ENCODE measurements around the gene CHSY1.

Gene CHSY1

GRCh38 chr15:101180620-101181307 is 71.1 kb downstream of the CHSY1 start:
- H3K4me1 ChIP-seq (ENCODE audit: insufficient read depth, poor library complexity, severe bottlenecking), result peaks cover 12% of the 10 kb centered on the region
- no peak for DNase-seq (ENCODE audit: low spot score)
- peaks cover 59% of the 10 kb centered on the region for H3K36me3 ChIP-seq (ENCODE audit: low read depth)
- no peak for TF ChIP-seq CTCF (IDR thresholded peaks at IDR 0.05; ENCODE audit: poor library complexity, severe bottlenecking)
- ATAC-seq (ENCODE audit: low read depth), result no peak
- H3K4me3 ChIP-seq (ENCODE audit: severe bottlenecking), result no peak overlapping the region
- H3K27me3 ChIP-seq (ENCODE audit: insufficient read depth, poor library complexity, severe bottlenecking), result no peaks in the 10 kb centered on the region
- H3K27ac ChIP-seq (ENCODE audit: poor library complexity, severe bottlenecking), result peak overlapping the region; percentile 9
- H3K9me3 ChIP-seq (ENCODE audit: severe bottlenecking), result no peaks in the 10 kb centered on the region

GRCh38 chr15:101179341-101180153 is 72.3 kb downstream of the CHSY1 start:
- peaks cover 69% of the 10 kb centered on the region for H3K36me3 ChIP-seq (ENCODE audit: low read depth)
- no peak overlapping the region for H3K4me3 ChIP-seq (ENCODE audit: severe bottlenecking)
- peak; percentile 11; the same call in 1 of the 3 replicates for ATAC-seq (ENCODE audit: low read depth)
- no peaks in the 10 kb centered on the region for H3K27me3 ChIP-seq (ENCODE audit: insufficient read depth, poor library complexity, severe bottlenecking)
- H3K9me3 ChIP-seq (ENCODE audit: severe bottlenecking), result no peaks in the 10 kb centered on the region
- TF ChIP-seq CTCF (IDR thresholded peaks at IDR 0.05; ENCODE audit: poor library complexity, severe bottlenecking), result no peak
- peak overlapping the region; percentile 9 for H3K27ac ChIP-seq (ENCODE audit: poor library complexity, severe bottlenecking)
- H3K4me1 ChIP-seq (ENCODE audit: insufficient read depth, poor library complexity, severe bottlenecking), result peaks cover 12% of the 10 kb centered on the region
- DNase-seq (ENCODE audit: low spot score), result no peak

- H3K27ac ChIP-seq (ENCODE audit: poor library complexity, severe bottlenecking), result no peak overlapping the region
- no peak for TF ChIP-seq CTCF (IDR thresholded peaks at IDR 0.05; ENCODE audit: poor library complexity, severe bottlenecking)
- no peaks in the 10 kb centered on the region for H3K9me3 ChIP-seq (ENCODE audit: severe bottlenecking)
- H3K4me3 ChIP-seq (ENCODE audit: severe bottlenecking), result no peak overlapping the region
- DNase-seq (ENCODE audit: low spot score) (no peak), ATAC-seq (ENCODE audit: low read depth) (no peak)
- no peaks in the 10 kb centered on the region for H3K27me3 ChIP-seq (ENCODE audit: insufficient read depth, poor library complexity, severe bottlenecking)
- H3K4me1 ChIP-seq (ENCODE audit: insufficient read depth, poor library complexity, severe bottlenecking), result peaks cover 14% of the 10 kb centered on the region
- H3K36me3 ChIP-seq (ENCODE audit: low read depth), result peaks cover 70% of the 10 kb centered on the region
These were observed 72.9 kb downstream of the CHSY1 start for GRCh38 chr15:101178931-101179330.

- H3K4me3 ChIP-seq (ENCODE audit: severe bottlenecking), result no peak overlapping the region
- DNase-seq (ENCODE audit: low spot score), result no peak
- no peaks in the 10 kb centered on the region for H3K27me3 ChIP-seq (ENCODE audit: insufficient read depth, poor library complexity, severe bottlenecking)
- H3K36me3 ChIP-seq (ENCODE audit: low read depth), result peaks cover 71% of the 10 kb centered on the region
- no peaks in the 10 kb centered on the region for H3K9me3 ChIP-seq (ENCODE audit: severe bottlenecking)
- TF ChIP-seq CTCF (IDR thresholded peaks at IDR 0.05; ENCODE audit: poor library complexity, severe bottlenecking), result no peak
- H3K4me1 ChIP-seq (ENCODE audit: insufficient read depth, poor library complexity, severe bottlenecking), result peaks cover 14% of the 10 kb centered on the region
- no peak for ATAC-seq (ENCODE audit: low read depth)
- H3K27ac ChIP-seq (ENCODE audit: poor library complexity, severe bottlenecking), result no peak overlapping the region
These were observed 73.4 kb downstream of the CHSY1 start for GRCh38 chr15:101178479-101178878.
